HG03135 (cell line): Measurements from ENCODE around the gene ARHGEF19.

ENCODE experiments used
- ATAC-seq: cut with Tn5 transposase; IDR thresholded peaks from one replicate; pipeline ENCODE4 v1.9.1; 2021; ENCODE audit warnings: mild to moderate bottlenecking, moderate library complexity; ENCODE audit not compliant: unreplicated experiment

ARHGEF19 gene

GRCh38 chr1:16244650-16245285 is 32.3 kb upstream of the ARHGEF19 start:
- ATAC-seq, result no peak

GRCh38 chr1:16243936-16244649 is 31.6 kb upstream of the ARHGEF19 start:
- ATAC-seq, result no peak

- no peak for ATAC-seq
Measured at GRCh38 chr1:16243215-16243610, 30.8 kb upstream of the ARHGEF19 start.

DNA sequence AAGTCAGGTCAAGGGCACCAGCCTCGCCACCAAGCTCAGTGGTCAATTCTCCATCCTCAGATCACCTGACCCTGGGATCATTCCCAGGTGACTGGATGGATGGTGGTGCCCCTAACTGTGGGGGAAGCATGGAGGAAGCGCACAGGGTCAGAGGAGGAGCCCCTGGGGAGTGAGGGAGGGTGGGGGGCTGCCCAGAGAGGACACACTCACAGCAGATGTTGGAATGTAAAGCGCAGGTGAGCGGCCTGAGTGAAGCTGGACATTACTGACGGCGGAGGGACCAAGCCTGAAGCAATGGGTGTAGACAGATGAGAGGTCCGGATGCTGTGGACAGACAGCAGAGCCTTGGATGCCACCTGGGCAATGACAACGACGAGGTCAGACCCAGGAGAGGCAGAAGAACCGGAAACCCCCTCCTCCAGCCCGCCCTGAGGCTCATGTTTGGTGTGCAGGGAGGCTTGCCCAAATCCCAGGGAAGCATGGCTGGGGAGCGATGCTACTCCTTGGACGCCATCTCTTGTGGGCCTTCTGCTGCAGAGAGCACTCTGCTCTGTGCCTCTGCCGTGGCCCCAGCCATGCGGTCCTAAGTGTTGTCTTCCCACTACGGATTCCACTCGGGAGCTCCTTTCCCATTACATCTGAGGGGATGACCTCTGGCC is 30.2 kb upstream of the ARHGEF19 start:
- ATAC-seq, result no peak

DNA sequence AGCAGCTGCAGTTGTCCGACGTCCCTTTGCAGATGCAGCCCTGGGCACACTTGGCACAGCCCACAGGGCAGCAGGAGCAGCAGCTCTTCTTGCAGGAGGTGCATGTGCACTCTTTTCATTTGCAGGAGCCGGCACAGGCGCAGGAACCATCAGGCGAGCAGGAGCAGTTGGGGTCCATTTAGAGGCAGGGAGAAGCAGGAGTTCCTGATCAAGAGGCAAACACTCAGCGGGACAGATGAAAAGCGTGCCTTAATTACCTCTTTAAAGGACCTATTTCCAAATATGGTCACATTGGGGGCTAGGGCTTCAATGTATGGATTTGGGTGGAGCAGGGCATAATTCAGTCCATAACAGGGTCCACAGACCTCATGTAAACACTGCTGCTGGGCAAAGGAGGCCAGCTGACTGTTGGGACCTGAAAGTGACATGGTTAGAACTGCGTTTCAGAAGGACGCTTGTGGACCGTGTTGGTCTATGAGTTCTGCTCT is 28.8 kb upstream of the ARHGEF19 start:
- no peak for ATAC-seq

DNA sequence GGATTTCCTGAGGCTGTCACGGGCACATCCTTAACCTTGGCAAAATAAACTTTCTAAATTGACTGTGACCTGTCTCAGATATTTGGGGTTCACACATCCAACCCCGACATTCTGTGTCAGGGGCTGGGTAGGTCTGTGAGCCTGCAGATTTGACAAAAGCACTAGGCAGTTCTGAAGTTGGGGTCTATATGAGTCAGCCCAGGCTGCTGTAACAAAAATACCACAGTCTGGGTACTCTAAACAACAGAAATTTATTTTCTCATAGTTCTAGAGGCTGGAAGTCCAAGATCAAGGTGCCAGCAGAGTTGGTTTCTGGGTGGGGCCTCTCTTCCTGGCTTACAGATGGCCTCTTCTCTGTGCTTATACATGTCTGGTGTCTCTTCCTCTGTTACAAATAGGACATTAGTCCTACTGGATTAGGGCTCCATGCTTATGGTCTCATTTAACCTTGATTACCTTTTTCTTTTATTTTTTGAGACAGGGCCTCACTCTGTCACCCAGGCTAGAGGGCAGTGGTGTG is 27.6 kb upstream of the ARHGEF19 start:
- no peak for ATAC-seq

DNA sequence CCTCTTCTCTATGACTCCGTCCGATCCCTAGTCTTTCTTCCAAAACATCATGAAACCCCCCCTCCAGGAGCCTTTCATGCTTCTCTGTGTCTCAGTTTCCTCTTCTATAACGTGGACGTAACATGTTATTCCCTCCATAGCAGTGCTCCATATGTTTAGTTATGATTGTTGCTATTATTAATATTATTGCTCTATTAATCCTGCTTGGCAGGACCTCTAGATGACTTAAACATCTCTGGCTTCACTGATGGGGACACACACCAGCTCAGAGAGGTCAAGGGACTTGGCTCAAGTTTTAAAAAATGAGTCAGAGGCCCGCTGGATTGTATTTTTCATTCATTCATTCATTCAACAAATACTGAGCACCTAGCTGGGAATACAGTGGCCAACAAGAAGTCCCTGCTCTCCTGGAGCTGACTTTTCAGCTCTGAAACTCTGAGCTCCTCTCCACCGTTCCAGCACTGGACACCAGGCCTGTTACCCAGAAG is 24.9 kb upstream of the ARHGEF19 start:
- no peak for ATAC-seq

DNA sequence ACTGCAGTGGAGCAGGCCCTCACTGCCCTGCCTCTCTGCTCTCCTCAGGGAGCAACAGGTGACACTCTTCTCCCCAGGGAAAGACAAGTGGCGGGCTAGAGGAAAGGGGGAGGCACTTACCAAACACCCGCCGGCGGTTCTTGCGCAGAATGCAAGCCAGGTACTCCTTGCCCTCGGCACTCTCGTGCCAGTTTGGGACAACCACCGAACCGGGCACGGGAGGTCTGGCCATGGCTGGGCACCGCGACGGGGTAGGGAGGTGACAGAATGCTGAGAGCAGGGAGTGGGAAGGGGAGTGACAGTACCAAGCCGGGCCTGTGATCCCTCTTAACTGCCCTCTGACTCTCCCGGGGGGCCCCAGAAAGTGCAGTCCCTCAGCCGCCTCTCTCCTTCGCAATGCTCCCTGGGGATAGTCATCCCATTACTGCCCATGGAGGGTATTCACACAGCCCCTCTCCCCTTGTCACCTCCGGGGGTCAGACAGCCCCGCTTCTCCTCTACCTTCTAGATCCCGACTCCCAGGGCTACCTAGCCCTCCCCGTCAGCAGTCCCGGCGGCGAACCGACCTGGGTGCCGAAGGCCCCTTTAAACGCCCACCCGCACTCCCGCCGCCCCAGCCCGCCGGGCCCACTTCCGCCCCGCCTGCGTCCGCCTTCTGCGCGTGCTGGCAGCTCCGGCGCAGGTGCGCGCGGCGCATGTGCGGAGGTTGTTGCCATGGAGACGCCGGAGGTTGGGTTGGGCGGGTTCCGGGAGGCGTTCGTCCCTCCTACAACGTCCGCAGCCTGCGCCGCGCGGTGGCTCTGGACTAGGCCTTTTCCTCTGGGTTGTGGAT is 24.3 kb upstream of the ARHGEF19 start, which contains the start of gene CPLANE2:
Gene CPLANE2 (minus strand): TSS at position 673 of the 832 bp plus-strand sequence. CDS start 441 bp downstream, at position 232.
- ATAC-seq, result peak; percentile 82

DNA sequence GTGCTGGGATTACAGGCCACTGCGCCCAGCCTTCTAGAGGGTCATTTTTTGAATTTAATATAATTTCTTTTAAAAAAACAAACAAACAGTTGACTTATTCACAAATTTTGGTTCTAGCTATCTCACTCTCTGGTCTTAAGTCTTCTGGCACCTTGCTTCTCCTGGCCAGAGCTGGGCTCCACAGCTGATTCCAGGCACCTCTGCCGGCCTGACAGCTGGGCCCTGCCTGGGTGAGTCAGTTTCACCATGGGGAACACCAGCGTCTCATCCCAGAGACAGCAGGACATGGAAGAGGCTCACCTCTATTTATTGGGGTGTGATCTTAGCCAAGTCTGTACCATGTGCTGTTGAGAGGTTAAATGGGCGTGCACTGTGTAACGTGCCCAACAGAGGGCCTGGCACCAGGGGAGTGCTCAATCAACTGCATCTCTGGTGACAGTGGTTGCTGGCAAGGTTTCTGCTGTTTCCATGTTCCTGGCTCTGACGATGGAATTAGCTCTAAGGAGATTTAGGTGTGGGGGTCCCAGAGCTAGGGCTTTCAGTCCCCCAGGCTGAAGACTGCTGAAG is 23.6 kb upstream of the ARHGEF19 start:
- peak; percentile 52 for ATAC-seq

GRCh38 chr1:16235347-16235746 is 22.9 kb upstream of the ARHGEF19 start:
- no peak for ATAC-seq

GRCh38 chr1:16233431-16233830 is 21.0 kb upstream of the ARHGEF19 start:
- no peak for ATAC-seq

- ATAC-seq, result no peak
Measured at GRCh38 chr1:16232316-16232710, 19.9 kb upstream of the ARHGEF19 start.

DNA sequence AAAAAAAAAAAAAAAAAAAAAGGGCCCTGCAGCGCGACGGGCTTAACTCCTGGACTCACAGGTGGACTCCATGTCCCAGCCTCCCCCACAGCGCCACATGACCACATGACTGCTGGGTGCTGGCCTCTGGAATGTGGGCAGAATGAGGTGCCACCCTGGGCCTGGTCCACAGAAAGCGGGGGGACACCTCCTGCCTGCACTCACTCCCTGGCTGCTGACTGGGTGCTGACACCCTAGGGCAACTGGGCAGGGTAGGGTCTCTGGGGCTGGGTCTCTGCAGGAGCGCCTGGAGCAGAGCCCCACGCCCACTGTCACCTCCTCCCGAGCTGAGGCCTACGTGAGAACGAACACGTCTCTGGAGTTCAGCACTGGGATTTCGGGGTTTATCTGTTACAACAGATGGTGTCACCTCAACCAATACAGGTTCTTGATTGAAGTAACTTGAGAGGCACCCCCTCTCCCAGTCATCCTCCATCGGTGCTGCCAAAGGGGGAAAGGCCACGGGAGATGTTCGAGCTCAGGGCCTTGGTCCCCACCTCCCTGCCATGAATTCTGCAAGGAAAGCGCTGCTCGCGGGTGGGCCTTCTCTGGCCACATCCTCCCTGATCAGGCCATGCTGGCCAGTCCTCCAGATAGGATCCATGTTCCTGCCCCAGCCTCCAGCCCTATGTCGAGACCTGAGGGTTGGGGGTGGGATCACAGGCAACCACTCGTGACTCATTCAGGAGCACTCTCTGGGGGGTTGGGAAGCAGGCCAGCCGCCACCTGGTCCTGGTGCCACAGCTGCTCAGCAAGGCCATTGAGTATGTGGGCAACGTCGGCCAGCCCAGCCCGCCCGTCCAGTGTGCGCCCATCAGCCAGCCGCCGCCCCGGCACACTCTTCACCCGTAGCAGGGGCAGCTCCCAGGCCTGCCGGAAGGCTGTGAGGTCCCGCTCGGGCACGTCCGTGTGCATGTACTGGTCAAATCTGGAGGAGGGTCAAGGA is 19.2 kb upstream of the ARHGEF19 start:
- ATAC-seq, result no peak

DNA sequence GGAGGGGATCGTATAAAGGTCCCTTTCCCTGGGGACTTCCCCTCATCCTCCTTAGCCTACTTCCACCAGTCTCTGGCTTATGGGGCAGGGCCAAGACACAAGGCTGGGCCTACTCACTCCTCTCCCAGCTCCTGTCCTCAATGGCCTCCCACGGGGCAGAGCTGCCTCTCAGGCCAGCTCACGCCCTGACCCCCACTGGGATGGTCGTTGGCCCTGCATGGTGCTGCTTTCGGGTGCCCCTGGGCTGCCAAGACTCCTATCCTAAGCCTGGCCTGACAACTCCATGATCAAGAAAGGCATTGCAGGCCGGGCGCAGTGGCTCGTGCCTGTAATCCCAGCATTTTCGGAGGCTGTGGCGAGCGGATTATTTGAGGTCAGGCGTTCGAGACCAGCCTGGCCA is 18.3 kb upstream of the ARHGEF19 start:
- no peak for ATAC-seq

DNA sequence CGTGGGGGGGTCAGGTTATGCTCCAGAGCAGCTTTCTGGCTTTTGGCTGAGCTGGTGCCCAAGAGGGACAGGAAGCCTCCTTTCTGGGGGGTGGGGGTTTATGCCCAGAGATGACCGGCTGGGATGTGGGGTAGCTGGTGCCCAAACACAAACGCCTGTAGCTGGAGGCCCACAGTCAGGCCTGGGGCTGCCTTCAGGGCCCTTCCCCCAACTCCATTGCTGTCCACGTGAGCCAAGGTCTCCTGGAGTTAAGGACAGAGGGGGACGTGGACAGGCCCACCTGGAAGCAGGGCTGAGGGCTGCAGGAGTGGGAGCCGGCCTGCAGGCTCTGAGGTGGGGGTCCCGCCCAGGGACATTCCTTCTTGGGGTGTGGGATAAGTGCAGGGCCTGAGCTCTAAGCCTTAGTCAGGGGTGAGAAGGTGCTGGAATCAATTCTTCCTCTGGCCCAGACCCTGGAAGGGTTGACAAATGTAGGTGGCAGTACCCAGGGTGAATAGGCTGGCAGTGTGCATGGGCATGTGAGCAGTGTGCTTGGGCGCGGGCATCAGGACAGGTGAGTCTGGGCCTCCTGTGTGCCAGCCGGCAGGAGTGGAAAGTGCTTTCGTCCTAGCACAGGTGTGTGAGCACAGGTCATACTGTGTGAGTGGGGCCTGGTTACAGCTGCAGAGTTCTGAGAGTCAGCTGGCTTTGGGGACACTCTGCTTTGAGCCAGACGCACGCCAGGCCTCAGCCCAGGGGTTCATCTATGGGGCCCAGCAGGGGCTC is 17.7 kb upstream of the ARHGEF19 start:
- no peak for ATAC-seq

- ATAC-seq, result no peak
Measured at GRCh38 chr1:16226490-16227179, 14.2 kb upstream of the ARHGEF19 start.

GRCh38 chr1:16226129-16226489 is 13.7 kb upstream of the ARHGEF19 start:
- ATAC-seq, result no peak

GRCh38 chr1:16224472-16224871 is 12.0 kb upstream of the ARHGEF19 start:
- no peak for ATAC-seq
